Nephron progenitor cell (in vitro differentiated cells): ENCODE data around the gene CFAP61.

ENCODE experiments used
- DNase-seq: peaks from one replicate; pipeline ENCODE4 v3.0.0; 2021
- H3K27ac Mint-ChIP-seq: 2 replicates; pipeline ENCODE4 v1.8.0; 2021; ENCODE audit warnings: mild to moderate bottlenecking, moderate library complexity, mixed read lengths
- H3K27me3 Mint-ChIP-seq: 2 replicates; pipeline ENCODE4 v1.8.0; 2021; ENCODE audit warnings: mild to moderate bottlenecking, low read depth, mixed read lengths; ENCODE audit not compliant: poor library complexity
- H3K36me3 Mint-ChIP-seq: 2 replicates; pipeline ENCODE4 v1.8.0; 2021; ENCODE audit warnings: low read depth, mixed read lengths
- H3K4me1 Mint-ChIP-seq: 2 replicates; pipeline ENCODE4 v1.8.0; 2021; ENCODE audit warnings: mixed read lengths
- H3K4me3 Mint-ChIP-seq: 2 replicates; pipeline ENCODE4 v1.8.0; 2021; ENCODE audit warnings: mild to moderate bottlenecking, moderate library complexity, mixed read lengths
- H3K9me3 Mint-ChIP-seq: 2 replicates; pipeline ENCODE4 v1.8.0; 2021; ENCODE audit warnings: mild to moderate bottlenecking, moderate library complexity, mixed read lengths
- TF ChIP-seq, protein P1 (sequence below): fragments of 200-600 bp; sonication (generic); IDR thresholded peaks from 2 replicates; pipeline ENCODE4 v1.5.0; 2021; ENCODE audit warnings: antibody characterized with exemption

CFAP61 gene

DNA sequence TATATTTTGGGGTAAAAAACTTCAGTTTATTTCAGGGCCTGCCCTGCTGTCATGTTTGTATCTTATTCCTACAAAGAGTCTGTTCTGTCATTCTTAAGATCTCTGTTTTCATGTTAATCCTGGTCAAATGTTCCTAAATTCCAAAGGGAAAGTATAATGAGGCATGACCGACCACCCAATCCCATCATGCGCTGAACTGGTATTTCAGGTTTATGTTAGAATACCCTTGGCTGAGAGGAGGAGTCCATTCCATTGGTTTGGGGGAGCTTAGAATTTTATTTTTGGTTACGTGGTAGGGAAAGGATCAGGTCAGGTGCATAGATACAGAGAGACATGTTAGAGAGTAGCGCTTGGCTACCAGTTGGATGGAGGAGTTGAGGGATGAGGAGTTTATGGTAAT lies 25.7 kb downstream of the CFAP61 start:
- Mint-ChIP-seq H3K4me1 (no peaks in the 10 kb centered on the region), H3K9me3 (no peaks in the 10 kb centered on the region), H3K27me3 (peaks cover 29% of the 10 kb centered on the region), H3K36me3 (no peaks in the 10 kb centered on the region), H3K27ac (no peak overlapping the region), H3K4me3 (no peak overlapping the region)
- no peak for DNase-seq
- TF ChIP-seq, protein P1, sequence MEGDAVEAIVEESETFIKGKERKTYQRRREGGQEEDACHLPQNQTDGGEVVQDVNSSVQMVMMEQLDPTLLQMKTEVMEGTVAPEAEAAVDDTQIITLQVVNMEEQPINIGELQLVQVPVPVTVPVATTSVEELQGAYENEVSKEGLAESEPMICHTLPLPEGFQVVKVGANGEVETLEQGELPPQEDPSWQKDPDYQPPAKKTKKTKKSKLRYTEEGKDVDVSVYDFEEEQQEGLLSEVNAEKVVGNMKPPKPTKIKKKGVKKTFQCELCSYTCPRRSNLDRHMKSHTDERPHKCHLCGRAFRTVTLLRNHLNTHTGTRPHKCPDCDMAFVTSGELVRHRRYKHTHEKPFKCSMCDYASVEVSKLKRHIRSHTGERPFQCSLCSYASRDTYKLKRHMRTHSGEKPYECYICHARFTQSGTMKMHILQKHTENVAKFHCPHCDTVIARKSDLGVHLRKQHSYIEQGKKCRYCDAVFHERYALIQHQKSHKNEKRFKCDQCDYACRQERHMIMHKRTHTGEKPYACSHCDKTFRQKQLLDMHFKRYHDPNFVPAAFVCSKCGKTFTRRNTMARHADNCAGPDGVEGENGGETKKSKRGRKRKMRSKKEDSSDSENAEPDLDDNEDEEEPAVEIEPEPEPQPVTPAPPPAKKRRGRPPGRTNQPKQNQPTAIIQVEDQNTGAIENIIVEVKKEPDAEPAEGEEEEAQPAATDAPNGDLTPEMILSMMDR: no peak

- Mint-ChIP-seq H3K27me3 (peaks cover 26% of the 10 kb centered on the region), H3K36me3 (no peaks in the 10 kb centered on the region), H3K27ac (no peak overlapping the region), H3K9me3 (no peaks in the 10 kb centered on the region), H3K4me1 (no peaks in the 10 kb centered on the region), H3K4me3 (no peak overlapping the region)
- no peak for DNase-seq
- TF ChIP-seq, protein P1: no peak
Measured at GRCh38 chr20:20079102-20079784, 26.9 kb downstream of the CFAP61 start.

DNA sequence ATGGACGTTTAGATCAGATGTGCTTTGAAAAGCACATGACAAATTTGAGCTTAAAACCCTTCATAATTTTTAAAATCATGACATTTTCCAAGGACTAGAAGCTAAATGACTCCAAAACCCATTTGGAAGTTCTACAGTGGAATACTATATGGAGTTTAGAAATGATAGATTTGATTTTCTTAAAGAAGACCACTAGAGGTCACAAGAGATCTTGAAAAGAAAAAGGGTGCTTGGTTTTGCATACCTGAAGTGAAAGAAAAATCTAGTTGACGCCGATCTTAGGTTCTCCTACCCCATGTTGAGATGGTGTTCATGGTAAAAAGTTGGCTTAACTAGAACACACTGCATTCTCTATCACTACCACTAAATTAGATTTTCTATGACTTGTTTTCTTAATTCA lies 31.5 kb downstream of the CFAP61 start:
- DNase-seq: no peak
- TF ChIP-seq, protein P1: peak; percentile 60

GRCh38 chr20:20084296-20084752 lies 32.0 kb downstream of the CFAP61 start:
- Mint-ChIP-seq H3K27ac (no peak overlapping the region), H3K27me3 (peaks cover 36% of the 10 kb centered on the region), H3K9me3 (no peaks in the 10 kb centered on the region), H3K4me1 (no peaks in the 10 kb centered on the region), H3K4me3 (no peak overlapping the region), H3K36me3 (no peaks in the 10 kb centered on the region)
- DNase-seq: no peak
- TF ChIP-seq, protein P1: no peak

More for the DNA sequence above, 31.5 kb downstream of the CFAP61 start:
- Mint-ChIP-seq H3K4me1 (no peaks in the 10 kb centered on the region), H3K27me3 (peaks cover 39% of the 10 kb centered on the region), H3K27ac (no peak overlapping the region), H3K36me3 (no peaks in the 10 kb centered on the region), H3K9me3 (no peaks in the 10 kb centered on the region), H3K4me3 (no peak overlapping the region)

DNA sequence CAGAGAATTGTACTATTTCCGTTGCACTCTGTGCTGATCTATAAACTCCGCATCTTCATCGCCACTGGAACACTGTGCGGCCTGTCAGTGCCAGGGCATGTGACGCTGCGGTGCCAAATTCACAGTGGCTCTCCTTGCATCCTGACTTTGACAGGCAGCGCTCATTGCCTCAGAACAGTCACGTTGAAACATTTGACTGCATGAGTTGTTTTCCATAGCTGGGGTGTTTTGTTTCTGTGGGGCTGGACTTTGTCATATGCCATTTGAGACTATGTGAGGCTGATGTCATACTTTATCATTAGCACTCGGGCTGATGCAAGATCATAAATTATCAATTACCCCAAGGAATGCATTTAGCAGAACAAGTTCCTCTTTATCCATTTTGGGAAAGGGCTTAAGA lies 32.7 kb downstream of the CFAP61 start:
- Mint-ChIP-seq H3K4me1 (no peaks in the 10 kb centered on the region), H3K4me3 (no peak overlapping the region), H3K27ac (no peak overlapping the region), H3K27me3 (peaks cover 35% of the 10 kb centered on the region), H3K9me3 (no peaks in the 10 kb centered on the region), H3K36me3 (no peaks in the 10 kb centered on the region)
- TF ChIP-seq, protein P1: no peak
- DNase-seq: no peak

DNA sequence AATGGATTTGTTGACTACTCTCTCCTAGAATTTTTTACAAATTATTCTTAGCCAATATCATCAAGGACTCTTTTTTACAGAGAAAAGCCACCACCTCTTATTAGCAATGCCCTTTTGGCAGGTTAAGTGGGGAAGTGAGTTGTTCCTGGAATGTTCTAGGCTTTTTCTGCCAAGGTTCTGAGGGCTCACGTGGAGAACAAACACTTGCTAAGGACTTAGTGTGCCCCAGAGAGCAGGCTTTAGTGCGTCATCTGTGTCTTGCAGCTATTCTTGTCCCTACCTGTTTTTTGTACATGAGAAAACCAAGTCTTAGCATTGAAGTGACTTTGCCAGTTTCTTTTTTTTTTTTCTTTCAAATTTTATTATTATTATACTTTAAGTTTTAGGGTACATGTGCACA lies 33.5 kb downstream of the CFAP61 start:
- TF ChIP-seq, protein P1: no peak
- Mint-ChIP-seq H3K4me1 (no peaks in the 10 kb centered on the region), H3K27ac (no peak overlapping the region), H3K4me3 (no peak overlapping the region), H3K36me3 (no peaks in the 10 kb centered on the region), H3K9me3 (no peaks in the 10 kb centered on the region), H3K27me3 (peaks cover 27% of the 10 kb centered on the region)
- no peak for DNase-seq
